NT2/D1 (cell line): ENCODE results near the gene PTGIR.

Experiments used
- DNase-seq: peaks from one replicate; pipeline ENCODE4 v3.0.0-alpha.2; 2011; ENCODE audit warnings: low read depth, low spot score
- H3K27me3 ChIP-seq: 2 replicates; pipeline ENCODE4 v1.6.0; 2011; ENCODE audit warnings: mild to moderate bottlenecking; ENCODE audit not compliant: insufficient read length, insufficient read depth
- H3K36me3 ChIP-seq: 2 replicates; pipeline ENCODE4 v1.6.1; 2011; ENCODE audit warnings: mild to moderate bottlenecking, low read length, mixed read lengths; ENCODE audit not compliant: insufficient read depth, insufficient read length
- H3K4me1 ChIP-seq: 2 replicates; pipeline ENCODE4 v1.5.1; 2011; ENCODE audit not compliant: insufficient read depth, insufficient read length
- H3K4me3 ChIP-seq: 2 replicates; pipeline ENCODE4 v1.5.1; 2011; ENCODE audit warnings: low read depth; ENCODE audit not compliant: insufficient read length
- H3K9ac ChIP-seq: 2 replicates; pipeline ENCODE4 v1.6.0; 2011; ENCODE audit warnings: low read depth; ENCODE audit not compliant: insufficient read length
- H3K9me3 ChIP-seq: 2 replicates; pipeline ENCODE4 v1.5.1; 2011; ENCODE audit warnings: mild to moderate bottlenecking, low read length; ENCODE audit not compliant: insufficient read depth
- SUZ12 ChIP-seq: IDR thresholded peaks from 2 replicates; pipeline ENCODE4 v1.6.1; 2011; ENCODE audit not compliant: insufficient read length, insufficient read depth; ENCODE audit errors: extremely low read depth
- YY1 ChIP-seq: IDR thresholded peaks from 2 replicates; pipeline ENCODE4 v1.6.1; 2011; ENCODE audit not compliant: insufficient read length, insufficient read depth
- ZNF274 ChIP-seq: IDR thresholded peaks from 2 replicates; pipeline ENCODE4 v1.6.1; 2011; ENCODE audit warnings: mild to moderate bottlenecking, low read depth, low read length

The PTGIR gene

DNA sequence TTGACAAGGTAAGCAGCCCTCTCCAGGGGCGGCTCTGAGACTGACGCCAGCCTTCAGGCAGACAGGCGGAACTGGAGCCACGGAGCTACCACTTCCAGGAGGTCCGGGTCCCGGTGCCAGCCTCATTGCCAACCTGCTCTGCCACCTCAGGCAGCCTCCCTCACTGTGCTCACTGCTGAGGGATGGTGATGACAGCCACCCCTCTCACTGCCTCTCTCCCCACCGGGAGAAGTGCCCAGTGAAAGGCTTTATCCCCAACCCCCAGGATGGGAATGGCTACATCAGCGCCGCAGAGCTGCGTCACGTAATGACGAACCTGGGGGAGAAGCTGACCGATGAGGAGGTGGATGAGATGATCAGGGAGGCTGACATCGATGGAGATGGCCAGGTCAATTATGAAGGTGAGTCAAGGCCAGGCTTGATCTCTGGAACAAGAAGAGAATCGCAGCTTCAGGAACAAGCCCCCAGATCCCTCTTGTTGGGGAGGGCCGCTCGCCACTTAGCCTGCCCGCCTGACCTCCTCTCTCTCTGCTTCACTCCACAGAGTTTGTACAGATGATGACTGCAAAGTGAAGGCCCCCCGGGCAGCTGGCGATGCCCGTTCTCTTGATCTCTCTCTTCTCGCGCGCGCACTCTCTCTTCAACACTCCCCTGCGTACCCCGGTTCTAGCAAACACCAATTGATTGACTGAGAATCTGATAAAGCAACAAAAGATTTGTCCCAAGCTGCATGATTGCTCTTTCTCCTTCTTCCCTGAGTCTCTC, 16.1 kb downstream of the PTGIR start:
- H3K27me3 ChIP-seq: no peaks in the 10 kb centered on the region
- DNase-seq: no peak

DNA sequence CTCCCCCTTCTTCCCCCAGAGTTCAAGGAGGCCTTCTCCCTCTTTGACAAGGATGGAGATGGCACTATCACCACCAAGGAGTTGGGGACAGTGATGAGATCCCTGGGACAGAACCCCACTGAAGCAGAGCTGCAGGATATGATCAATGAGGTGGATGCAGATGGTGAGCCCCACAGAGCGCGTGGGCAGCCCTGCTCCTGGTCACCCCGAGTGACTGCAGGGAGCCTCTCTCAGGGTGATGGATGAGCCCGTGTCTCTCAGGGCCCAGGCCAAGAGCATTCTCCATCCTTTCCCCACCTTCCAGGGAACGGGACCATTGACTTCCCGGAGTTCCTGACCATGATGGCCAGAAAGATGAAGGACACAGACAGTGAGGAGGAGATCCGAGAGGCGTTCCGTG, 16.7 kb downstream of the PTGIR start:
- TF ChIP-seq YY1 (no peak), ZNF274 (no peak), SUZ12 (no peak)
- Histone ChIP-seq H3K27me3 (no peaks in the 10 kb centered on the region), H3K4me1 (peaks cover 8% of the 10 kb centered on the region), H3K36me3 (peaks cover 74% of the 10 kb centered on the region), H3K4me3 (no peak overlapping the region), H3K9me3 (no peaks in the 10 kb centered on the region), H3K9ac (no peak overlapping the region)
- DNase-seq: no peak

More for the DNA sequence above, 16.1 kb downstream of the PTGIR start:
- H3K4me3 ChIP-seq: no peak overlapping the region
- H3K9ac ChIP-seq: no peak overlapping the region
- no peak for TF ChIP-seq ZNF274
- TF ChIP-seq SUZ12: no peak
- H3K4me1 ChIP-seq: peaks cover 8% of the 10 kb centered on the region
- peaks cover 68% of the 10 kb centered on the region for H3K36me3 ChIP-seq
- no peaks in the 10 kb centered on the region for H3K9me3 ChIP-seq

DNA sequence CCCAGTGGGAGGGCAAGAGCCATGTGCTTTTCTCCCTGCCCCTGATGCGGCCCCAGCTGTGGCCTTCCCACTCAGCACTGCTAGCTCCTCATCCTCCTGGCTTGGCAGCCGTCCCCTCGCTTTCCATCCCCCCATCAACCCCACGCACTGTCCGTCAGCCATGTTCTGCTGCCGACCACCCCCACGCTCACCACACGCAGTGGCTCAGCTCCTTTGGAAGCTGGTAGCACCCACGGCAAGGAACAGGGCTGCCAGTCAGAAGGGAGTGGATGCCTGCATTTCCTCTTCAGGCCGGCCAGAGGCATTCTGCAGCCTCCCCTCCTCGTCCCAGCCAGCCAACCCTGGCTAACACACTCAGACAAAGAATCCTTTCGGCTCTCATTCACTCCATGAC, 17.4 kb downstream of the PTGIR start:
- TF ChIP-seq SUZ12 (no peak), ZNF274 (no peak), YY1 (no peak)
- Histone ChIP-seq H3K27me3 (no peaks in the 10 kb centered on the region), H3K9ac (no peak overlapping the region), H3K4me1 (peaks cover 10% of the 10 kb centered on the region), H3K9me3 (no peaks in the 10 kb centered on the region), H3K4me3 (no peak overlapping the region), H3K36me3 (peaks cover 81% of the 10 kb centered on the region)
- DNase-seq: no peak

DNA sequence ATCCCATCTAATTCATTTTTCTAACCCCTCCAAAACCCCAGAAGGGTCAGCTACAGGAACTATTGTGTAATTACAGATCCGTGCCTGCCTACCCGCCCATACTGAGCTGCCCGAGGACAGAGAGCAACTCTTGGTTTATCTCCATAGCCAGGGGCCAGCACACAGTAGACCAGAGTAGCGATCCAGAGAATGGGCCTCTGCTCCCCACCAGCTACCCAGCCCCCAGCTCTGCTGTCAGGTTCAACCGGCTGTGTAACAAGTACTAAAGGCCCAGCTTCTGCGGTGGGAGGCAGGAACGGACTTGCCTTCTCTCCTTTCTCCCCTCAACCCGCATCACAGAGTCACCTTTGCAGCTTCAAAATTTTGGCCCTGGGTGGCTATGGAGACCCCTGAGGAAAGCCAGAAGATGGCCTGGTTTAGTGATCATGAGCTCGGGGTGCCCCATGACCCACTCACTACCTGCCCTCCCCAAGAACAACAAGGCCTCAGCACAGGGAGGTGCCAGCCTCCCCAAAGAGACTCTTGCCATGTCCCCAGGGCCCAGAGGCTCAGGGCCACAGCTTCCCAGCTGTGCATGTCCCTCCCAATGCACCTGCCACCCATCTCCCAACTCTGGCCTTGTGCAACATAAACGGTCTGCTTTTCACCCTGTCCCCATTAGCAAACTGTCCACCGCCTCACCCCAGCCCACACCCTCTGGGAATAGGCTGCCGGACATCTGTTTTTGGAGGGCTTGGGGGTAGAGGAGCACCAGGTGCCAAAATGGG, 18.0 kb downstream of the PTGIR start:
- H3K9me3 ChIP-seq: no peaks in the 10 kb centered on the region
- no peak overlapping the region for H3K9ac ChIP-seq
- no peak overlapping the region for H3K4me3 ChIP-seq
- H3K36me3 ChIP-seq: peaks cover 81% of the 10 kb centered on the region
- H3K27me3 ChIP-seq: no peaks in the 10 kb centered on the region
- TF ChIP-seq ZNF274 (no peak), SUZ12 (no peak), YY1 (no peak)
- no peak for DNase-seq
- H3K4me1 ChIP-seq: peaks cover 10% of the 10 kb centered on the region

DNA sequence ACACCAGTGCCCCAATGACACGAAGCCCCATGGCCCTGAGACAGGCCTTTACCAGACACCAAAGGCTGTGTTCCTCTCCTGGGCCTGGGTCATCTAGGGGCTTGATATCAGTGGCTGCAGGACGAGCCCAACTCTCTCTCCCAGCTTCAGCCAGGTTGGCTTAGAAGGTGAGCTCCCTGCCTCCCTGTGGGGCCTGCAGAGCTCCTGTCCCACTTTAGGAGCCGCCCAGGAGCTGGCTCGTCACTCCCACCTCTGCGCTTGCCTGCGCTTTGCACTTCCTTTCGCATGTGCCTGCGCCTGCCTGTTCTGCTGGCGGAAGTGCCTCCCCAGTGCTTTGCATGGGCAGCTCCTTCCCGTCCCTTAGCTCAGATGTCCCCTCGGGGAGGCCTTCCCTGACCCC, 18.9 kb downstream of the PTGIR start:
- TF ChIP-seq ZNF274 (no peak), YY1 (no peak), SUZ12 (no peak)
- peaks cover 80% of the 10 kb centered on the region for H3K36me3 ChIP-seq
- no peaks in the 10 kb centered on the region for H3K9me3 ChIP-seq

DNA sequence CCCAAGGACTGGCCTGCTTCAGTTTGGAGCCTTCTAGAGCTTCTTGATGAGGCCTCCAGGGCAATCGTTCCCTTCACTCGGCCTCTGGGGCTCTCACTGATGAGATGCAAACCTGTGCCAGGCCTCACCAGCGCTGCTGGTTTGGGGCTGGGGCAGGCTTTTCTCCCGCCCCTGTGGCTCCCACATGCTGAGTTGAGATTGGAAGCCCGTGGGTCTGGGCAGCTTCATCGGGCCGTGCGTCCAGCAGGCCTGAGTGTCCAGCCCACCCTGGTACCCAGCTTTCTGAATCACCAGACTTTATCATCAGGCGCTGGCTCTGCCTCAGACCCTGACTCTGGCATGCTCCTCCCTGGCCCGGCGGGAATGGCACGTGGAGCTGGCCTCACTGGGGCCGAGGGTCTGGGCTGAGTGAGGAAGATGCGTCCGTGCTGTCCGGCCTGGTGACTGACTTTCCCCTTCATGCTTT, 19.5 kb downstream of the PTGIR start:
- DNase-seq: no peak
- Histone ChIP-seq H3K27me3 (no peaks in the 10 kb centered on the region), H3K9ac (no peak overlapping the region), H3K36me3 (peaks cover 74% of the 10 kb centered on the region), H3K4me3 (no peak overlapping the region), H3K4me1 (peaks cover 10% of the 10 kb centered on the region), H3K9me3 (no peaks in the 10 kb centered on the region)
- TF ChIP-seq YY1: no peak
- no peak for TF ChIP-seq SUZ12
- TF ChIP-seq ZNF274: no peak

More for the DNA sequence above, 18.9 kb downstream of the PTGIR start:
- Histone ChIP-seq H3K27me3 (no peaks in the 10 kb centered on the region), H3K4me1 (peaks cover 10% of the 10 kb centered on the region), H3K9ac (no peak overlapping the region), H3K4me3 (no peak overlapping the region)
- no peak for DNase-seq

DNA sequence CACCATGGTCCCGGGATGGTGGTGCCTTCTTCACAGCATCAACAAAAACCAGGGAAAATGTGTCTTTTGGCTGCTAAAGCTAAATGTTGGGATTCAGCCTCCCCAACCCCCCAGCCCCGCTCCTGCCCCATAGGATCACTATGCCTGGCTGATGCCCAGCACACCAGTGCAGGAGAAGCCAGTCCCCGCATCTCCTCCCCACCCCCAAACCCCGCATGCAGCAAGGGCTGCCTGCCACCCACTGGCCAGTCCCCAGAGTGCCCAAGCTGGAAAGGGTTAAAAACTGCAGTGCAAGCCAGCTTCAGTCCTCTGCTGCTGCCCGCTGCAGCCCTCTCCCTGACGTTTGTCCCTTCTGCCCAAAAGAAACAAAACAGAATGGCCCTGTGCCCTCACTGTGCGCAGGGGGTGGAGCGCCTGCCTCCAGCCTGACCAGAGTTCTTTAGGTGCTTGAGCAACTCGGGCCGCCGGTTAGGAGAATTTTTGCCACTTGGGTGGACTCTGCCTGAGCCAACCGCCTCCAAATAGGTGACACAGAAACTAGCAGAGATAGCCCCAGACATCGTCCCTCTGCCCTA, 20.0 kb downstream of the PTGIR start:
- Histone ChIP-seq H3K9ac (peak overlapping the region; percentile 58), H3K4me1 (peaks cover 10% of the 10 kb centered on the region), H3K9me3 (no peaks in the 10 kb centered on the region), H3K4me3 (no peak overlapping the region), H3K36me3 (peaks cover 70% of the 10 kb centered on the region), H3K27me3 (no peaks in the 10 kb centered on the region)
- no peak for DNase-seq
- TF ChIP-seq YY1 (no peak), ZNF274 (no peak), SUZ12 (no peak)
